Measurements from ENCODE around the gene NHSL1.

DNA sequence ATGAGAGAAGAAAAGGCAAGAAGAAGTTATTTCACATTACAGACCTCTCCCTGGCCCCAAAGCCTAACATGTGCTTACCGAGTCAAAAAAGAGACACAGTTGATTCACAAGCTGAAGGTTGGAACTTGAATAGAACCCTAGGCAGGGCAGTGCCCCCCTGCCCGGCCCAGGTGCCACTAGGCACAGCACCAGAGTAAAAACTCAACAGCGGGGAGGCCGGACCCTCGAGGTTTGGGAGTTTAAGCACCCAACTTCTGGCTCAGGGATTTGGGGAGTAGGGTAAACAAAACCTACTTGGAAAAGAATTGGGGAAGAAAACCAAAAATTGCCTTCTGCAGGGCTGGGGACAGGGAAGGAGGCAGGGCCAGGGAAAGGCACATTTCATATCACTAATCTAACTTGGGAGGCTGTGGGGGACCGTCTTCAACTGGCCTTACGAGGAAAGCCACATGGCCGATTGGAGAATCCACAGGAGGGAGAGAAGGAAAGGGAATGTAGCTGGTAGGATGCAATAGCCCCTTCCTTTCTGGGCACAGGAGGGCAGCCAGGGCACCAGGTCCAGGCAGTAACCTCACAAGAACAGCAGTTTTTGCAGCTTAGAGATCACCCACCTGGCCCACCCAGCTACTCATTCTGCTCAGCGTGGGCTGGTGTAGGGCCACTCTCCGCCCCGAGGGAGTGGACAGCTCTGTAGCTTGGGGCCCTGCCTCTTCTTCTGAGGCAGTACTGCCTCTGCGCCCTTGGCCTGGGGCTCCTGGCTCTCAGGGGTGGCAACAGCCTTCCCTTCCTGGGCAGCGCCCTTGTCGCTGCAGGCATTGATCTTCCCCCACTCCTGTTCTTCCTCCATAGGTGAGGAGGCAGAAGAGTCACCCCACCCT is 97.1 kb downstream of the NHSL1 start:
- no peak for TF ChIP-seq POLR2A (IDR thresholded peaks at IDR 0.05)
- TF ChIP-seq, protein P1, sequence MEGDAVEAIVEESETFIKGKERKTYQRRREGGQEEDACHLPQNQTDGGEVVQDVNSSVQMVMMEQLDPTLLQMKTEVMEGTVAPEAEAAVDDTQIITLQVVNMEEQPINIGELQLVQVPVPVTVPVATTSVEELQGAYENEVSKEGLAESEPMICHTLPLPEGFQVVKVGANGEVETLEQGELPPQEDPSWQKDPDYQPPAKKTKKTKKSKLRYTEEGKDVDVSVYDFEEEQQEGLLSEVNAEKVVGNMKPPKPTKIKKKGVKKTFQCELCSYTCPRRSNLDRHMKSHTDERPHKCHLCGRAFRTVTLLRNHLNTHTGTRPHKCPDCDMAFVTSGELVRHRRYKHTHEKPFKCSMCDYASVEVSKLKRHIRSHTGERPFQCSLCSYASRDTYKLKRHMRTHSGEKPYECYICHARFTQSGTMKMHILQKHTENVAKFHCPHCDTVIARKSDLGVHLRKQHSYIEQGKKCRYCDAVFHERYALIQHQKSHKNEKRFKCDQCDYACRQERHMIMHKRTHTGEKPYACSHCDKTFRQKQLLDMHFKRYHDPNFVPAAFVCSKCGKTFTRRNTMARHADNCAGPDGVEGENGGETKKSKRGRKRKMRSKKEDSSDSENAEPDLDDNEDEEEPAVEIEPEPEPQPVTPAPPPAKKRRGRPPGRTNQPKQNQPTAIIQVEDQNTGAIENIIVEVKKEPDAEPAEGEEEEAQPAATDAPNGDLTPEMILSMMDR (IDR thresholded peaks at IDR 0.05) = no peak
